H1 (cell line): ENCODE measurements around the gene CCDC71L. TPM values are rescaled to one million over a fixed set of nuclear protein-coding genes. Genes with fewer than 3 reads are reported as not detected.

ENCODE experiments used
- CTCF ChIA-PET: fragments of 300-600 bp; sonication (Branson Sonifier 250); formaldehyde crosslinking; loops from one replicate; lab custom pipeline; 2021; ENCODE audit not compliant: partially characterized antibody; lab: Charles Lee
- POLR2A ChIA-PET: fragments of 300-600 bp; sonication (Branson Sonifier 250); formaldehyde crosslinking; loops from one replicate; lab custom pipeline; 2021; ENCODE audit warnings: inconsistent platforms; ENCODE audit not compliant: partially characterized antibody; lab: Charles Lee
- DNase-seq, 2 experiments: peaks; one replicate each; pipeline versions ENCODE4 v3.0.0 to v3.0.0-alpha.2; 2010 to 2022; ENCODE audit warnings: low spot score in 2 of 2, low read depth in 1 of 2, mixed read lengths in 1 of 2
- FAIRE-seq: peaks from 2 replicates; lab custom pipeline; 2011; peaks lifted over from hg19 to GRCh38; lab: Jason Lieb, UNC
- H2AFZ ChIP-seq: 2 replicates; pipeline ENCODE4 v1.8.1; 2012; ENCODE audit warnings: low read length, inconsistent platforms
- H2AK5ac ChIP-seq: 2 replicates; pipeline ENCODE4 v1.6.1; 2013; ENCODE audit warnings: low read depth, low read length
- H2BK120ac ChIP-seq: replicated peaks from 2 replicates; pipeline ENCODE3; 2013; ENCODE audit warnings: low read depth, low read length, inconsistent platforms
- H2BK12ac ChIP-seq: 2 replicates; pipeline ENCODE4 v1.6.1; 2013; ENCODE audit warnings: low read depth, low read length
- H2BK15ac ChIP-seq: 2 replicates; pipeline ENCODE4 v1.6.1; 2013; ENCODE audit warnings: low read length
- H2BK20ac ChIP-seq: 2 replicates; pipeline ENCODE4 v1.6.1; 2013; ENCODE audit warnings: low read length
- H2BK5ac ChIP-seq: 2 replicates; pipeline ENCODE4 v1.6.1; 2013; ENCODE audit warnings: low read depth, low read length
- H3K14ac ChIP-seq: 2 replicates; pipeline ENCODE4 v1.6.1; 2013; ENCODE audit warnings: inconsistent platforms; ENCODE audit not compliant: insufficient read length
- H3K18ac ChIP-seq: 2 replicates; pipeline ENCODE4 v1.6.1; 2013; ENCODE audit warnings: low read length; ENCODE audit errors: extremely low read depth
- H3K23ac ChIP-seq: 2 replicates; pipeline ENCODE4 v1.6.1; 2013; ENCODE audit warnings: inconsistent platforms; ENCODE audit not compliant: insufficient read length
- H3K23me2 ChIP-seq: 2 replicates; pipeline ENCODE4 v1.6.1; 2013; ENCODE audit warnings: low read depth, low read length
- H3K27ac ChIP-seq: 2 replicates; pipeline ENCODE4 v1.6.1; 2011; ENCODE audit warnings: low read depth, low read length, inconsistent platforms
- H3K27me3 ChIP-seq, 4 experiments: replicated peaks in 1 of 4; 1 replicate in 1 of 4; 2 replicates in 3 of 4; pipeline versions ENCODE4 v1.6.1 to v1.8.1; 2011 to 2013; ENCODE audit warnings: low read length in 3 of 4, mild to moderate bottlenecking in 3 of 4, inconsistent platforms in 2 of 4, mixed read lengths in 2 of 4, moderate library complexity in 1 of 4; ENCODE audit not compliant: control insufficient read depth in 3 of 4, insufficient read depth in 3 of 4; ENCODE audit errors: extremely low read depth in 1 of 4
- H3K36me3 ChIP-seq, 4 experiments: 2 replicates each; pipeline versions ENCODE4 v1.6.1 to v1.8.1; 2011 to 2013; ENCODE audit warnings: mild to moderate bottlenecking in 4 of 4, low read length in 3 of 4, moderate library complexity in 2 of 4, control low read depth in 1 of 4, inconsistent platforms in 1 of 4; ENCODE audit not compliant: insufficient read depth in 4 of 4, control insufficient read depth in 2 of 4
- H3K4ac ChIP-seq: replicated peaks from 2 replicates; pipeline ENCODE3; 2013; ENCODE audit warnings: low read length, low read depth, mixed read lengths, inconsistent platforms; ENCODE audit not compliant: insufficient read length
- H3K4me1 ChIP-seq, 4 experiments: replicated peaks in 1 of 4; 1 replicate in 1 of 4; 2 replicates in 3 of 4; pipeline versions ENCODE4 v1.6.1 to v1.8.1; 2011 to 2013; ENCODE audit warnings: low read length in 3 of 4, inconsistent platforms in 2 of 4, mixed read lengths in 1 of 4; ENCODE audit not compliant: insufficient read depth in 4 of 4, control insufficient read depth in 3 of 4
- H3K4me2 ChIP-seq, 2 experiments: 2 replicates each; pipeline versions ENCODE4 v1.6.1 to v1.8.1; 2011 to 2013; ENCODE audit warnings: low read depth in 2 of 2, low read length in 2 of 2, control low read depth in 1 of 2, inconsistent platforms in 1 of 2, mild to moderate bottlenecking in 1 of 2; ENCODE audit not compliant: insufficient read depth in 1 of 2
- H3K4me3 ChIP-seq, 4 experiments: fragments of 200-600, 300-600 bp in 1 of 4; sonication (generic), shearing (Covaris generic), sonication (Bioruptor Twin) in 1 of 4; 2 replicates each; pipeline versions ENCODE4 v1.5.1 to v1.8.1; 2011 to 2016; ENCODE audit warnings: low read length in 4 of 4, low read depth in 3 of 4, control low read depth in 2 of 4, inconsistent platforms in 2 of 4, mild to moderate bottlenecking in 2 of 4, mixed read lengths in 1 of 4, moderate library complexity in 1 of 4; ENCODE audit not compliant: insufficient read depth in 2 of 4; ENCODE audit errors: extremely low read depth in 1 of 4
- H3K56ac ChIP-seq: replicated peaks from 2 replicates; pipeline ENCODE3; 2013; ENCODE audit warnings: low read depth, mild to moderate bottlenecking, mixed read lengths, low read length, inconsistent platforms; ENCODE audit not compliant: insufficient read length
- H3K79me1 ChIP-seq: 2 replicates; pipeline ENCODE4 v1.6.1; 2013; ENCODE audit warnings: low read depth, low read length, control low read depth
- H3K79me2 ChIP-seq, 2 experiments: 2 replicates each; pipeline versions ENCODE4 v1.6.1 to v1.8.1; 2012 to 2013; ENCODE audit warnings: low read length in 2 of 2, mild to moderate bottlenecking in 2 of 2, inconsistent platforms in 1 of 2; ENCODE audit not compliant: insufficient read depth in 2 of 2, control insufficient read depth in 1 of 2
- H3K9ac ChIP-seq, 4 experiments: replicated peaks in 1 of 4; 1 replicate in 1 of 4; 2 replicates in 3 of 4; pipeline versions ENCODE4 v1.6.1 to v1.8.1; 2011 to 2013; ENCODE audit warnings: low read depth in 3 of 4, low read length in 3 of 4, control low read depth in 2 of 4, mild to moderate bottlenecking in 2 of 4, moderate library complexity in 2 of 4, inconsistent platforms in 1 of 4; ENCODE audit errors: extremely low read depth in 1 of 4
- H3K9me3 ChIP-seq, 2 experiments: 2 replicates each; pipeline versions ENCODE4 v1.6.1 to v1.8.1; 2012 to 2013; ENCODE audit warnings: mild to moderate bottlenecking in 2 of 2, moderate library complexity in 2 of 2, control low read depth in 1 of 2, inconsistent platforms in 1 of 2, low read depth in 1 of 2, low read length in 1 of 2, mixed read lengths in 1 of 2; ENCODE audit not compliant: insufficient read depth in 2 of 2
- H4K20me1 ChIP-seq, 2 experiments: replicated peaks in 1 of 2; 2 replicates each; pipeline versions ENCODE3 to v1.8.1; 2011 to 2013; ENCODE audit warnings: inconsistent platforms in 2 of 2, low read length in 2 of 2, mild to moderate bottlenecking in 1 of 2; ENCODE audit not compliant: insufficient read depth in 2 of 2, control insufficient read depth in 1 of 2
- H4K5ac ChIP-seq: 2 replicates; pipeline ENCODE4 v1.6.1; 2013; ENCODE audit warnings: low read length, low read depth, mixed read lengths, inconsistent platforms; ENCODE audit not compliant: insufficient read length
- H4K8ac ChIP-seq: 2 replicates; pipeline ENCODE4 v1.8.0; 2013; ENCODE audit warnings: mild to moderate bottlenecking, moderate library complexity, low read length, inconsistent platforms; ENCODE audit not compliant: insufficient read depth; ENCODE audit errors: extremely low read depth
- H4K91ac ChIP-seq: replicated peaks from 2 replicates; pipeline ENCODE3; 2013; ENCODE audit warnings: low read length, mixed read lengths, inconsistent platforms; ENCODE audit not compliant: insufficient read length
- BCL11A ChIP-seq, 2 experiments: IDR thresholded peaks; one replicate each; pipeline ENCODE4 v1.6.1; 2011; ENCODE audit warnings: low read depth in 2 of 2, low read length in 2 of 2, mild to moderate bottlenecking in 2 of 2
- EZH2 ChIP-seq: fragments of 200-600 bp; sonication (generic); IDR thresholded peaks from 2 replicates; pipeline ENCODE4 v1.7.1; 2012; ENCODE audit warnings: low read depth, mild to moderate bottlenecking, moderate library complexity, low read length, inconsistent platforms; ENCODE audit not compliant: severe bottlenecking
- HDAC6 ChIP-seq: IDR thresholded peaks from one replicate; pipeline ENCODE4 v1.7.1; 2012; ENCODE audit warnings: low read depth, mild to moderate bottlenecking, inconsistent platforms, low read length, moderate library complexity
- POLR2A ChIP-seq, 2 experiments: IDR thresholded peaks; 1 replicate in 1 of 2; 2 replicates in 1 of 2; pipeline ENCODE4 v1.6.1; 2011; ENCODE audit warnings: low read depth in 2 of 2, low read length in 2 of 2, mild to moderate bottlenecking in 2 of 2; ENCODE audit errors: control extremely low read depth in 1 of 2
- RNF2 ChIP-seq: fragments of 200-900, 300-1000 bp; sonication (generic); IDR thresholded peaks from 2 replicates; pipeline ENCODE4 v1.7.1; 2016; ENCODE audit warnings: borderline replicate concordance, low read depth, mild to moderate bottlenecking, antibody characterized with exemption, low read length; ENCODE audit not compliant: poor library complexity, severe bottlenecking; ENCODE audit errors: missing control alignments
- RXRA ChIP-seq: IDR thresholded peaks from 2 replicates; pipeline ENCODE4 v1.6.1; 2011; ENCODE audit warnings: low read depth, mild to moderate bottlenecking, low read length, moderate library complexity; ENCODE audit not compliant: insufficient read depth
- SAP30 ChIP-seq: fragments of 300-600 bp; sonication (generic); IDR thresholded peaks from 2 replicates; pipeline ENCODE4 v1.7.1; 2012; ENCODE audit warnings: low read length, moderate library complexity, mild to moderate bottlenecking, inconsistent platforms; ENCODE audit not compliant: insufficient read depth, insufficient replicate concordance
- SUZ12 ChIP-seq: fragments of 200-600 bp; sonication (generic); IDR thresholded peaks from 2 replicates; pipeline ENCODE4 v1.6.1; 2012; ENCODE audit warnings: mild to moderate bottlenecking, inconsistent platforms, low read length, moderate library complexity, mixed read lengths
- WGBS, 2 experiments: shearing (Covaris generic) in 1 of 2; methylation state at CpG; one replicate each; pipeline versions ENCODE4 v1.1.6 to v1.1.7; 2013 to 2015; ENCODE audit warnings: low lambda C conversion rate in 2 of 2, mixed read lengths in 2 of 2, inconsistent platforms in 1 of 2, low coverage in 1 of 2, missing lambda C conversion rate in 1 of 2; ENCODE audit not compliant: insufficient replicate concordance in 2 of 2, insufficient coverage in 1 of 2, insufficient read length in 1 of 2; ENCODE audit errors: extremely low coverage in 1 of 2, missing lambda C conversion rate in 1 of 2; 5-methylcytosine and 5-hydroxymethylcytosine counted together
- polyA plus RNA-seq, 7 experiments: library from polyadenylated mRNA; depleted of rRNA in 3 of 7; stranded (reverse) in 5 of 7; unstranded in 2 of 7; fragments of >200 nt in 5 of 7; fragments of 200-250 nt in 2 of 7; gene quantifications; 1 replicate in 5 of 7; 2 replicates in 1 of 7; 4 replicates in 1 of 7; pipeline versions ENCODE4 v1.2.1 to v1.2.3, GENCODE V29; 2011 to 2013; ENCODE audit warnings: missing spikeins in 2 of 7, mixed read lengths in 2 of 7
- total RNA-seq: library from RNA; stranded (reverse); fragmentation: NEBNext Ultra II Directional; extraction: Animal tissue kit (Norgen Biotek cat#: 25700); gene quantifications from 2 replicates; pipeline ENCODE4 v1.2.1, GENCODE V29; 2021

CCDC71L gene
- total and polyA plus RNA-seq, 2 of the 8 experiments (the other 6 are each of a cell fraction or from before 2014, with no cell fraction given): 12.5 to 16.7 TPM

DNA sequence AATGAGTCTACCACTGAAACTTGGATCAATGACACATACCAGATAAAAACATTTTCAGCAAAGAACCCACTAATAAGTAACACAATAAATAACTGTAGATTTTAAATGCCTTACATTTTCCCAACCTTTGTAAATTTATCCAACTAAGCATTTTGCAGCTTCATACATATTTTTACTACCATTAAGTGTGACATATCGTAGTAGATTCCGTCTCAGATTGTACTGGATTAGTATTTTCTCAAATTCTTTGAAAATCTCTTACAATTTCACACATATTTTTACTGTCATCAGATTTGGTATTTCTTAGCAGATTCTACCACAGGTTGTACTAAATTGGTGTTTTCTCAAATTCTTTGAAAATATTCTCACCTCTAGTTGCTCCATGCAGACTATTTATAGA, 26.0 kb downstream of the CCDC71L start:
- no peaks in the 10 kb centered on the region for H3K4me1 ChIP-seq
- H2BK15ac ChIP-seq: no peak overlapping the region
- no peaks in the 10 kb centered on the region for H3K36me3 ChIP-seq
- no peak overlapping the region for H4K8ac ChIP-seq
- H4K20me1 ChIP-seq: no peaks in the 10 kb centered on the region
- H2BK5ac ChIP-seq: no peak overlapping the region
- H2BK120ac ChIP-seq: no peak overlapping the region
- H3K14ac ChIP-seq: no peak overlapping the region
- no peak for FAIRE-seq
- no peak for DNase-seq
- H3K4ac ChIP-seq: no peak overlapping the region
- no peak overlapping the region for H4K5ac ChIP-seq
- TF ChIP-seq BCL11A (IDR thresholded peaks at IDR 0.05; ENCODE audit: low read depth in 2 of 2, low read length in 2 of 2): no peak
- TF ChIP-seq HDAC6: no peak
- TF ChIP-seq SUZ12: no peak
- TF ChIP-seq RXRA: no peak
- TF ChIP-seq SAP30: no peak
- no peak for TF ChIP-seq RNF2
- no peak for TF ChIP-seq EZH2
- no peak for TF ChIP-seq POLR2A (IDR thresholded peaks at IDR 0.05; ENCODE audit: control extremely low read depth in 1 of 2, low read depth in 2 of 2, low read length in 2 of 2)
- peaks cover 0 to 5% of the 10 kb centered on the region in 2 experiments; a peak in 2 of 4 replicates for H3K9me3 ChIP-seq
- H2BK20ac ChIP-seq: no peak overlapping the region
- no peak overlapping the region for H3K9ac ChIP-seq
- no peak overlapping the region for H3K27ac ChIP-seq
- H3K4me2 ChIP-seq: no peak overlapping the region
- no peaks in the 10 kb centered on the region for H3K27me3 ChIP-seq
- H4K91ac ChIP-seq: no peak overlapping the region
- ChIA-PET POLR2A (interaction anchor here (0.7 kb wide), 1 partner anchor 458 kb away, joined by 3 read pairs; no protein-coding TSS in a partner anchor), CTCF (interaction anchor here (0.7 to 1.2 kb wide), 2 partner anchors 92 to 404 kb away, joined by 3 to 4 read pairs; no protein-coding TSS in a partner anchor)
- 91% methylated on average over 2 of the region's 2 CpGs; no CpG with 5 or more reads in 1 of the 2 experiments for WGBS, 2 experiments
- H3K18ac ChIP-seq: no peak overlapping the region
- H2AFZ ChIP-seq: no peak overlapping the region
- H3K79me2 ChIP-seq: no peaks in the 10 kb centered on the region
- no peak overlapping the region for H3K56ac ChIP-seq
- no peak overlapping the region for H3K4me3 ChIP-seq
- peaks cover 13% of the 10 kb centered on the region; the same call in 1 of the 2 replicates for H3K23me2 ChIP-seq
- H3K79me1 ChIP-seq: no peaks in the 10 kb centered on the region
- no peak overlapping the region for H2BK12ac ChIP-seq
- no peak overlapping the region for H2AK5ac ChIP-seq
- no peak overlapping the region for H3K23ac ChIP-seq
